NCI-H2196 treated with DMSO at 0.1 percent for 48 hours (cell line): ENCODE results near the gene IPO7.

Source experiments
- DNase-seq: peaks from one replicate; lab custom pipeline; 2025; ENCODE audit not compliant: unreplicated experiment; lab: John Stamatoyannopoulos, UW

The IPO7 gene

DNA sequence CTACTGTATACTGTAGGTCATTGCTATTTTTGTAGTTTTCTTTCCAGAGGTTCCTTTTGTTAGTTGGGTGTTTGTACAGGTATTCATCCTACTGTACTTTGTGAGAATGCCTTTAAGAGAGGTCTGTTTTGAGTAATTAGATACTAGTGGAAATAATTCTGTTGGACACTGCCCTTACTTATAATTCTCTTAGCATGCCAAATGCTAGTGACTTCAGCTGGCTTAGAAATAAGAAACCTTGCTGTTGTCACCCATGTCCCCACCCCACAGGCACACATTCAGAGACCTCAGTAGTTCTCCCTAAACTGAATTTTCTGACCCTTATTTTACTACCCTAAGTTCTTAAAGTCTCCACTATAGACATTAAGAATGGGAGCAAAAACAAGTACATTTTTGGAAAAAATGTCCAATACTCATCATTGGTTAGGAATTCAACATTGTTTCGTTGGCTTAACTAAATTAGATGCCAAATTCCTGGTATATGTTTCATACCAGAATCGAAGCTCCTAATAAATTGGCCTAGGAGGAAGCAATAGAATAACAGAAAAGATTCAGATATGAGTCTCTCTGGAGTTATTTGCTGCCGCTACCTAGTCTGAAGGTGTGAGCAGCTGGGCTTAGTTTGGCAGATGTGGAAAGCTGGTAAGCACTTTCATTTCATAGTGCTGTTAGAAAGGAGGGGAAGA is 104.8 kb downstream of the IPO7 start:
- no peak for DNase-seq

DNA sequence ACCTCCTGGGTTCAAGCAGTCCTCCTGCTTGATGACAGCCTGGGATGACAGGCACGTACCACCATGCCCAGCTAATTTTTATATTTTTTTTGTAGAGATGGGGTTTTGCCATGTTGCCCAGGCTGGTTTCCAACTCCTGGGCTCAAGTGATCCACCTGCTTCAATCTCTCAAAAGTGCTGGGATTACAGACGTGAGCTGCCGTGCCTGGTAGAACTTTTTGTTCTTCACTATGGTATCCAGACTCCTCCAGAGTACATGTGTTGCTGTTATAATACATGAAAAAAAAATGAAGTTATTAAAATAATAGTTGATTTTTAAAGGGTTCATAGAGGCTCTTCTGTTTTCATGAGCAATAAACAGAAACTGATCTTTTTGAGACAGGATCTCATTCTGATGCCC is 105.9 kb downstream of the IPO7 start:
- DNase-seq: no peak

DNA sequence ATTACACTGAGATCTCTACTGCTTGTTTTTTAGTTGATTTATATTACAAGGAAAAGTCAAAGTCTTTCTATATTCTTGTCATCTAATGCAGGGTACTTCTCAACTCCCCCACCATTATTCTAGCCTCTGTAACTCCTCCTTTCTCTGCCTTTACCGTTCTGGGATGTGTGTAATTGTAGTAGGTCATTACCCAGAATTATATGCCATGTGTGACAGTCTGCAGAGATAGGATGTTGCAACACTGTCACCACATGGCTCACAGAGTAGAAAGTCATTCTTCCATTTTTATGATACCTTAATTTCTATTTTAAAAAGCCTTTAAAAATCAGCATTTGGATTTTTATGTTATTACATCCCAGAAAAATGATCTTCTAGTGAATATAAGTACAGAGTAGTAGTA is 109.0 kb downstream of the IPO7 start:
- DNase-seq: no peak

DNA sequence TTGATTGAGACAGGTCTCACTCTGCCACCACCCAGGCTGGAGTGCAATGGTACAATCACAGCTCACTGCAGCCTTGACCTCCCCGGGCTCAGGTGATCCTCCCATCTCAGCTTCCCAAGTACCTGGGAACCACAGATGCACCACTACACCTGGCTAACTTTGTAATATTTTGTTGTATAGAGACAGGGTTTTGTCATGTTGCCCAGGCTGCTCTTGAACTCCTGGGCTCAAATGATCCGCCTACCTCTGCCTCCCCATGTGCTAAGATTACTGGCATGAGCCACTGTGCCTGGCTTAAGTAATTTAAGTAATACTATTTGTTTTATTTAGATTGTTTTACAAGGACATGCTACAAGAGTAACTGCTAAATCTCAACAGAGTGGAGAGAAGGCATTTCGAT is 109.9 kb downstream of the IPO7 start:
- no peak for DNase-seq

DNA sequence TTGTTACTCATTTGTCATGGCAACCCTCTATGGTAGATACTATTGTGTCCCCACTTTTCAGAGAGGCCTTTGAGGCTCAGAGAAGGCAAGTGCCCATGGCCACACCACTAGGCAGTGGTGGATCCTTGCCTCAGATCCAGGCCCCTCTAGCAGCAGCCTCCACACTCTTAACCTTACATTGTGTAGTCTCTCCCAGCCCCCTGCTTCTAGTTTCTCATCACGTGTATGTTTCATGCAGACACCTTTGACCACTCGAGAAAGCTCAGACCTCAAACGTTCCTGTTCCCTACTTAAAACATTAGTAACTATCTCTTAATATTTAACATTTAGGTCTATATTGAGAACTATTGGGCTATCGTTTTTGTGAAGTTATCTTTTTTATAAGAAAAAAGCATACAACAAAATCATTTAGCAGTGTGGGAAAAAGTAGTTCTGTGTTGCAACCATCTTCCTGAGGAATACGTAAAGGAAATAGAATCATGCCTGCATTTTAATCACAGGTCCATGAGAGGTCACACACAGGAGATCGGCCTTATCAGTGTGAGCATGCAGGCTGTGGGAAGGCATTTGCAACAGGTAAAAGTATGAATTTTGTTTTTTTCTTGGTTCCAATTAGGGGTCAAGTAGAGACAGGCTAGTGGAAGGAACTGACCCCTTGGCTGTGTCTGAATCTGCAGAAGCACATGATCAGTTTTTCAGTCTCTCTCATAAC is 111.5 kb downstream of the IPO7 start:
- DNase-seq: no peak
